OCI-LY1 (cell line): ENCODE measurements around the gene NKD1.

Experiments
- EZH2 ChIP-seq: fragments of 200-600 bp; sonication (generic), shearing (Covaris generic); IDR thresholded peaks from 2 replicates; pipeline ENCODE4 v1.8.0; 2017; ENCODE audit warnings: borderline replicate concordance, mixed run types, mild to moderate bottlenecking, antibody characterized with exemption, low read length, moderate library complexity, mixed read lengths
- TF ChIP-seq, protein P1 (sequence below): fragments of 200-600 bp; sonication (generic), shearing (Covaris generic); IDR thresholded peaks from 2 replicates; pipeline ENCODE4 v1.5.1; 2017; ENCODE audit warnings: mild to moderate bottlenecking, antibody characterized with exemption, low read length, moderate library complexity, mixed read lengths

DNA sequence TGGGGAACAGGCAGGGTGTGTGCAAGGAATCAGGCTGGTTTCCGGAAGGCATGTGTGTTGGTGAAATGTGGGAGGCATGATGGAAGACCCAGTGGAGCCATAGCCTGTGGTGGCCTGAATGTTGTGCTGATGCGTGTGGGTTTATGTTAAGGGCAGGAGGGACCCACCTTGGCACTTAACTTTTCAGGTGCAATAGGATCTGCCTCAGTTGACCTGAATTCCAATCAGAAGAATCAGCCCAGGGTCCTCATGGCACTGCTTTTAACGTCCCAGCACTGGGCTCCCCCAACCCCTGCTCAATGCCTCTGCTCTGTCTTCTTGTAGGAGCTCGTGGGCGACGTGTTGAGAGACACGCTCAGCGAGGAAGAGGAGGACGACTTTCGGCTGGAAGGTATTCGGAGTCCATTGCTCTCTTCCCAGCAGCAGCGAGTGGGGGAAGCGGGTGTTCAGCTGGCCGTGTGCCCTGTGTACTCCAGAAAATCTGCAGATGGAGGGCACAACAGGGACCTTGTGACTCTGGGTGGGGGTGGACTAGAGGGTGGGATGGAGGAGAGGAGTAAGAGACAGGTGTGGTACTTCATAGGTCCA, 59.9 kb downstream of the NKD1 start:
- TF ChIP-seq, protein P1, sequence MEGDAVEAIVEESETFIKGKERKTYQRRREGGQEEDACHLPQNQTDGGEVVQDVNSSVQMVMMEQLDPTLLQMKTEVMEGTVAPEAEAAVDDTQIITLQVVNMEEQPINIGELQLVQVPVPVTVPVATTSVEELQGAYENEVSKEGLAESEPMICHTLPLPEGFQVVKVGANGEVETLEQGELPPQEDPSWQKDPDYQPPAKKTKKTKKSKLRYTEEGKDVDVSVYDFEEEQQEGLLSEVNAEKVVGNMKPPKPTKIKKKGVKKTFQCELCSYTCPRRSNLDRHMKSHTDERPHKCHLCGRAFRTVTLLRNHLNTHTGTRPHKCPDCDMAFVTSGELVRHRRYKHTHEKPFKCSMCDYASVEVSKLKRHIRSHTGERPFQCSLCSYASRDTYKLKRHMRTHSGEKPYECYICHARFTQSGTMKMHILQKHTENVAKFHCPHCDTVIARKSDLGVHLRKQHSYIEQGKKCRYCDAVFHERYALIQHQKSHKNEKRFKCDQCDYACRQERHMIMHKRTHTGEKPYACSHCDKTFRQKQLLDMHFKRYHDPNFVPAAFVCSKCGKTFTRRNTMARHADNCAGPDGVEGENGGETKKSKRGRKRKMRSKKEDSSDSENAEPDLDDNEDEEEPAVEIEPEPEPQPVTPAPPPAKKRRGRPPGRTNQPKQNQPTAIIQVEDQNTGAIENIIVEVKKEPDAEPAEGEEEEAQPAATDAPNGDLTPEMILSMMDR = no peak
- no peak for TF ChIP-seq EZH2
